IPS-18c (cell line): ENCODE measurements around the gene OTUD6A.

Experiments
- H3K4me3 ChIP-seq: 2 replicates; pipeline ENCODE4 v1.7.0; 2013; ENCODE audit warnings: low read depth, mild to moderate bottlenecking, low read length, moderate library complexity; ENCODE audit not compliant: insufficient read depth
- H3K9me3 ChIP-seq: one replicate; pipeline ENCODE4 v1.6.1; 2013; ENCODE audit warnings: mild to moderate bottlenecking, low read length, moderate library complexity; ENCODE audit not compliant: control insufficient read depth, insufficient read depth

Gene OTUD6A

GRCh38 chrX:70062076-70062475, at the start of gene OTUD6A:
OTUD6A (plus strand) TSS chrX:70062457; CDS start chrX:70062525, 68 bp downstream.
- H3K4me3 ChIP-seq = no peak within 1 kb of the TSS
- no peaks in the 10 kb centered on the region for H3K9me3 ChIP-seq

- no peak overlapping the region for H3K4me3 ChIP-seq
- peaks cover 5% of the 10 kb centered on the region for H3K9me3 ChIP-seq
Measured at GRCh38 chrX:70012756-70013155, 49.5 kb upstream of the OTUD6A start.

GRCh38 chrX:70013466-70014381, 48.5 kb upstream of the OTUD6A start:
- Histone ChIP-seq H3K9me3 (peaks cover 5% of the 10 kb centered on the region), H3K4me3 (no peak overlapping the region)

GRCh38 chrX:70016513-70016912, 45.7 kb upstream of the OTUD6A start:
- peaks cover 5% of the 10 kb centered on the region for H3K9me3 ChIP-seq
- no peak overlapping the region for H3K4me3 ChIP-seq

GRCh38 chrX:70022616-70023015, 39.6 kb upstream of the OTUD6A start:
- Histone ChIP-seq H3K9me3 (peaks cover 4% of the 10 kb centered on the region), H3K4me3 (no peak overlapping the region)

GRCh38 chrX:70025464-70025863, 36.8 kb upstream of the OTUD6A start:
- H3K9me3 ChIP-seq = peaks cover 4% of the 10 kb centered on the region
- H3K4me3 ChIP-seq = no peak overlapping the region

GRCh38 chrX:70026112-70026850, 36.0 kb upstream of the OTUD6A start:
- Histone ChIP-seq H3K9me3 (peaks cover 4% of the 10 kb centered on the region), H3K4me3 (no peak overlapping the region)

GRCh38 chrX:70026851-70027200, 35.4 kb upstream of the OTUD6A start:
- H3K9me3 ChIP-seq = peaks cover 4% of the 10 kb centered on the region
- no peak overlapping the region for H3K4me3 ChIP-seq

GRCh38 chrX:70029863-70030262, 32.4 kb upstream of the OTUD6A start:
- Histone ChIP-seq H3K4me3 (no peak overlapping the region), H3K9me3 (peaks cover 5% of the 10 kb centered on the region)

- Histone ChIP-seq H3K4me3 (no peak overlapping the region), H3K9me3 (peaks cover 3% of the 10 kb centered on the region)
Measured at GRCh38 chrX:70030301-70030767, 31.9 kb upstream of the OTUD6A start.

- no peak overlapping the region; the same call in 1 of the 2 replicates for H3K4me3 ChIP-seq
- H3K9me3 ChIP-seq = peaks cover 3% of the 10 kb centered on the region
Measured at GRCh38 chrX:70032792-70033191, 29.5 kb upstream of the OTUD6A start.

GRCh38 chrX:70033348-70034051, 28.8 kb upstream of the OTUD6A start:
- Histone ChIP-seq H3K4me3 (no peak overlapping the region), H3K9me3 (peaks cover 4% of the 10 kb centered on the region)

GRCh38 chrX:70034646-70035045, 27.6 kb upstream of the OTUD6A start:
- Histone ChIP-seq H3K4me3 (no peak overlapping the region), H3K9me3 (peaks cover 4% of the 10 kb centered on the region)

GRCh38 chrX:70038515-70038914, 23.7 kb upstream of the OTUD6A start:
- Histone ChIP-seq H3K4me3 (no peak overlapping the region), H3K9me3 (peaks cover 4% of the 10 kb centered on the region)

- Histone ChIP-seq H3K9me3 (peaks cover 7% of the 10 kb centered on the region), H3K4me3 (no peak overlapping the region)
Measured at GRCh38 chrX:70038951-70039350, 23.3 kb upstream of the OTUD6A start.

- Histone ChIP-seq H3K9me3 (peaks cover 7% of the 10 kb centered on the region), H3K4me3 (no peak overlapping the region)
Measured at GRCh38 chrX:70039758-70040157, 22.5 kb upstream of the OTUD6A start.

GRCh38 chrX:70041993-70042392, 20.3 kb upstream of the OTUD6A start:
- Histone ChIP-seq H3K4me3 (no peak overlapping the region), H3K9me3 (peaks cover 5% of the 10 kb centered on the region)
